NCI-H1105 treated with DMSO at 0.1 percent for 48 hours (cell line): ENCODE data around the gene MDH1.

Experiments
- DNase-seq: peaks from one replicate; lab custom pipeline; 2025; lab: John Stamatoyannopoulos, UW

Gene MDH1

DNA sequence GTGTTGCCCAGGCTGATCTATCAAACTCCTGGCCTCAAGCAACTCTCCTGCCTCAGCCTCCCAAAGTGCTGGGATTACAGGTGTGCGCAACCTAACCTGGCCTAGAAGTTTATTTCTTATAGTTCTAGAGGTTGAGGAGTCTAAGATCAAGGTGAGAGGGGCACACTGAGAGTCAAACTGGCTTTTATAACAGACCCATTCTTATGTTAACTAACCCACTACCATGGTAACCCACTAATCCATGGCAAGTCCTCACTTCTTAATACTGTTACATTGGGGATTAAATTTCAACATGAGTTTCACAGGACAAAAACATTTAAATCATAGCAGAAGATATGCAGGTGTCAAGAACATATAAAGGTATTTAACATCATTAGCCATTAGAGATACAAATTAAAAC is 50.6 kb downstream of the MDH1 start:
- DNase-seq, result no peak

DNA sequence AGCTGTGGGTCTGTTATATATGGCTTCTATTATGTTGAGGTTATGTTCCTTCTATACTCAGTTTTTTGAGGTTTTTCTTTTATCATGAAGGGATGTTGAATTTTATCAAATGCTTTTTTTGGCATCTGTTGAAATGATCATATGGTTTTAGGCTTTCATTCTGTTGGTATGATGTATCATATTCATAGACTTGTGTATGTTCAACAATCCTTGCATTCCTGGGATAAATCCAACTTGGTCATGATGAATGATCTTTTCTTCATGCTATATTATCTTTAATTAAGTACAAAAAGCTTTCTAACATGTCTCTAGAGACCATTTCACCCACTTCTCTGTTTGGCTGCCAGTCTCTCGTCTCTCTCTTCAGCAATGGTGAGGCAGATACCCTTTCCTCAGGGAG is 54.2 kb downstream of the MDH1 start:
- no peak for DNase-seq

DNA sequence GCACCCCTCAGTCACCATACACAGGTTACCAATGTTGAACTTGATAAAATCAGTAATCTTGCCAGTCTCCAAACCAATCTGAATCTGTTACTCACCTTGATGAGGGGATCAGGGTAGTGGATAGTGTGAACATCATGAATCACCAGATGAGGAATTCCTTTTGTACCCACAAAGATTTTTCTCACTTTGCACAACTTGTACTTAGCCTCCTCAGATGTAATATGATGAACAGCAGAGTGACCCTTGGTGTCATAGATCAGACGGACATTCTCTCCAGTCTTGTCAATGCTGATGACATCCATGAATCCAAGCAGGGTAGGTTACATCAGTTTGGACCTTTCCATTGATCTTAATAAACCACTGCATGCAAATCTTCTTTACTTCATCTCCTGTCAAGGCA is 54.7 kb downstream of the MDH1 start:
- DNase-seq, result no peak

DNA sequence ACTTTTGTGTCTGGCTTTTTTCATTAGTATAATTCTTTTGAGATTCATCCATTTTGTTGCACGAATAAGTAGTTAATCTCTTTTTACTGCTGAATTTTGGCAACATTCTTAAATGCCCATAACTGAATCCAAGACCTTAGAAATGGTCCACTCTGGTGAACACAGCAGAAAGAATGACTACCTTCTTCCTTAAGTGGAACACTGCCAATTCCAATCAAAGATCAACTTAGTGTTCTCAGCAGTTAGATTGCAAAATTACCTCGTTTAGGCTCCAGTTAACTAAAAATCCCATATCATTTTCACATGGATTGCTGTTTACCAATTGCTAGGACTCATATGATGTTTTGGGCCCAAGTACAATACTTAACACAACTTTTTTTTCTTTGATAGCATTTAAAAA is 59.9 kb downstream of the MDH1 start:
- no peak for DNase-seq

DNA sequence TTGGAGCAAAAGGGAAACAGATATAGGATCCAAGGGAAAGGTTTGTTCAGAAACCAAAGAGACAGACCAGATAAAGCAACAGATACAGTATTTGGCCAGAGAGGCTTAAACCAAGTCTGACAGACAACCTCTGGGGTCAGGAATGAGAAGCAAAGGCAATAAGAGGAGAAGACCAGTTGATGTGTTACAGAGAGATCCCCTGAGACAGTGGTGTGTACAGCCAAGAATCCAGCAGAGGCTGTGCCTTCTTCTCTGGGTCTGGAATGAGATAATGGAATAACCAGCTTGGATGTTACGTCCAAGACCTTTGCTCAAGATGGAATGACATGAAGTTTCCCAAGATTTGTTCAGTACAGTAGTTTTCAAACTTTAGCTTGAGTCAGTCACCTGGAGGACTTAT is 61.1 kb downstream of the MDH1 start:
- DNase-seq, result no peak

DNA sequence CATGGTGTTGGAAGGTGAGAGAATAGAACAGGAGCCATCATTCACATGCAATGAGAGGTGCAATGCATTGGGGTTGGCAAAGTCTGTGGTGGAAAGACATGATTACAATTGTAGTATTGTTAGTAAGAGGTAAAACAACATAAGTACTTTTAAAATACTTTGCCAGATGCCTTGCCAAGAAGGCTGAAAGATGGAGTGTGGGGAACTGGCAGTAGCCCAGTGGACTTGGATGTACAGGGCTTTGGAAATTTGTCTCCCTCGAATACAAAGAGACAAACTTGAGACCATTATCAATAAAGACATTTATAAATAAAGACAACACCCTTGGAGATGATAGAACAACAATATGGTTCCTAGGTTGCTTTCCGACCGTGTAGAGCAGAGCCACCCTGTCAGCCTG is 62.0 kb downstream of the MDH1 start:
- no peak for DNase-seq

DNA sequence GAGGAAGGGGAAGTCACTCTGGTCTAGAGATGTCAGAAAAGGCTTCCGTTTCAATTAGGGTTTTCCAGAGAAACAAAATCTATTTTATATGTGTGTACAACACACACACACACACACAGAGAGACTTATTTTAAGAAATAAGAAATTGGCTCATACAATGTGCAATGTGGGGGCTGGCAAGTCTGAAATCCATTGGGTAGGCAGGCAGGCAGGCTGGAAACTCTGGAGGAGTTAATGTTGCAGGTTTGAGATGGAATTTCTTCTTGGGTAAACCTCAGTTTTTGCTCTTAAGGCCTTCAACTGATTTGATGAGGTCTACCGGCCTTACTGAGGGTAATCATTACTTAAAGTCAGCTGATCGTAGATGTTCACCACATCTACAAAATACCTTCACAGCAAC is 62.6 kb downstream of the MDH1 start:
- no peak for DNase-seq

DNA sequence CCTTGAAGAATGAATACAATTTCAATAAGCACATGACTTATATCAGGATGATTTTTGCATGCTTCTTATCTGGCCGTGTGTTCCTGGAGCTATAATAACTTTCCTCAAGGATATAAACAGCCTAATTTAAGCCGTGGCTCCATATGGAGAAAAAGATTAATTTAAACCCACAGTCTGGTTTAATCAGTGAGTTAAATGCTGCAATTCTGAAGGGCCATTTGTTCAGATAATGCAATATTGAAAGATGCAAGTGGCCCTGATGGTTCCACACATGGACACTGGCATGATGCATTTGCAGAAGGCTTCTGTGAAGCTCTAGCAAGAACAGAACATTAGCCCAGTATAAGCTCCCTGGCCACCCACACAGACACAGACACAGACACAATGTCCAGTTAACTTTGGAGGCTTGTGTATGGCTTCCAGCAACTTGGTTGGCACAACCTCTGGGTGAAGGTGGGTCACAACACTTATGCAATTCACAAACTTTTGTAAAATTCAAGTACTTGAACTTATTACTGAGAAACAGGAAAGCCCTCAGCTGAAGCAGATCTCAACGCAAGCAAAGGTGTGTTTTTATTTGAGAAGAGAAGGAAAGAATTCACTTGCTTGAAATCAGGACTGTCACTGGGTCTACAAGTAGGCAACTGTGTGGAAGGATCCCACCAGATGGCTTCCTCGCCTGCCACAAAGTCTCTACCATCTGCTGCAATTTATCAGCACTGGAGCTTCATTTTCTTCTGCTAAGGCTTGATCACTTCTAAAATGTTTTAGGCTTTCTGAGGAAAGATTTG is 63.3 kb downstream of the MDH1 start:
- DNase-seq, result no peak

DNA sequence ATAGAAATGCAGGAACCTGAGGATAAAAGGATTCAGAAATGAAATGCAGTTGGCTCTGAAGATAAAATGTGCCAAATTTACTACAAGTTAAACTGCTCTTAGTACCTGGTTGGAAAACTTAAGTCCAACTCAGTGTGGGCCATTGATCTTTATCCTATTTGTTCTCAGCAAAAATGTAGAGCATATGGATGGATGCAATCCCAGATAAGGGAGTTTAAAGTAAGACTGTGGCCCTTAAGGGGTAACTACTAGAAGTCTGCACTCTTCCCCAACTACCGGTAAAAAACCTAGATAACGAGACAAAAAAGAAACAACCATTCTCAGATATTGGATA is 63.9 kb downstream of the MDH1 start:
- no peak for DNase-seq

DNA sequence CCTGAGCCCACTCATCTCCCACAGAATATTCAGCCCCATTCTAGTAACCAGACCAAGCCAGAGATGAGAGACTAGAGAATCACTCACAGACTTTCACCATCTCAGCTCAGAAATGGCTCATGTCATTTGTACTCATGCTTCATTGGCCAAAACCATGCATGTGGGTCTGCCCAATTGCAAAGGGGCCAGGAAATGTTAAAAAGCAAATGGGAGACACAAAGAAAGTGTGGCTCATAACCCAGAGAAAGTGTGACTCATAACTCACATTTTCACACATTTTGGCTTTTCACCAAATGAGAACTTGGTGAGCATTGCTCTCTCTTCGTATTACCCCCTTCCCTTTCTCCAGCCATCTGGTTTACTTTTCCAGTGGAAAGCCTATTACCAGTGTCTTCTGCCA is 66.2 kb downstream of the MDH1 start:
- no peak for DNase-seq
